HepG2 (cell line): ENCODE measurements around the gene MTMR4. TPM values are rescaled to one million over a fixed set of nuclear protein-coding genes. Genes with fewer than 3 reads are reported as not detected.
A peak's percentile ranks its signal among the peaks of the same experiment; 100 is the strongest.

Experiments
- ATAC-seq: fragments of 200-7000 bp; cut with Tn5 transposase; 3 replicates; pipeline ENCODE4 v1.9.1; 2020; ENCODE audit warnings: mild to moderate bottlenecking, moderate library complexity
- BruUV-seq: library from RNA; stranded (reverse); fragments of 400-500 nt; replicated peaks from 2 replicates; lab custom pipeline; 2021; lab: Mats Ljungman, UMichigan
- CTCF ChIA-PET: fragments of 300-600 bp; formaldehyde crosslinking; extraction: SDS; loops from one replicate; lab custom pipeline; 2021; ENCODE audit warnings: low total read pairs, inconsistent platforms, low intra/inter-chr PET ratio; lab: Yijun Ruan, JAX
- POLR2A ChIA-PET: fragments of 350-600 bp; sonication (Branson Sonifier 250); formaldehyde crosslinking; loops from one replicate; lab custom pipeline; 2020; ENCODE audit warnings: antibody characterized with exemption, inconsistent platforms; lab: Yijun Ruan, JAX
- DNase-seq: peaks from one replicate; pipeline ENCODE4 v3.0.0-alpha.2; 2015; ENCODE audit warnings: low spot score
- FAIRE-seq: peaks from 3 replicates; lab custom pipeline; 2011; peaks lifted over from hg19 to GRCh38; lab: Jason Lieb, UNC
- H2AFZ ChIP-seq: one replicate; pipeline ENCODE4 v1.6.1; 2011; ENCODE audit warnings: low read length, inconsistent platforms
- H3K27ac ChIP-seq: fragments of 300-600 bp; 3 replicates; pipeline ENCODE4 v1.8.0; 2011; ENCODE audit warnings: mixed run types, mild to moderate bottlenecking, mixed read lengths, low read length, inconsistent platforms; ENCODE audit not compliant: insufficient read depth; ENCODE audit errors: extremely low read length
- H3K27me3 ChIP-seq, 2 experiments: fragments of 200-600 bp in 1 of 2; 2 replicates in 1 of 2; 3 replicates in 1 of 2; pipeline versions ENCODE4 v1.6.0 to v1.8.0; 2011; ENCODE audit warnings: low read length in 2 of 2, mild to moderate bottlenecking in 2 of 2, moderate library complexity in 2 of 2, inconsistent platforms in 1 of 2; ENCODE audit not compliant: insufficient read depth in 2 of 2, control insufficient read depth in 1 of 2
- H3K36me3 ChIP-seq, 2 experiments: fragments of 200-600 bp in 1 of 2; replicated peaks in 1 of 2; 2 replicates in 1 of 2; 3 replicates in 1 of 2; pipeline versions ENCODE4 v1.5.1 to v1.8.0; 2011; ENCODE audit warnings: low read length in 2 of 2, inconsistent platforms in 1 of 2; ENCODE audit not compliant: insufficient read depth in 2 of 2, control insufficient read depth in 1 of 2
- H3K4me1 ChIP-seq: 2 replicates; pipeline ENCODE4 v1.5.1; 2012; ENCODE audit warnings: low read length, inconsistent platforms; ENCODE audit not compliant: insufficient read depth
- H3K4me2 ChIP-seq: 2 replicates; pipeline ENCODE4 v1.6.0; 2011; ENCODE audit warnings: low read depth, low read length, inconsistent platforms
- H3K4me3 ChIP-seq, 3 experiments: fragments of 200-600 bp in 1 of 3; sonication (generic), shearing (Covaris generic) in 1 of 3; replicated peaks in 1 of 3; 2 replicates each; pipeline ENCODE4 v1.5.1; 2011 to 2016; ENCODE audit warnings: low read length in 3 of 3, inconsistent platforms in 2 of 3, low read depth in 2 of 3, mild to moderate bottlenecking in 2 of 3, control low read depth in 1 of 3, mixed read lengths in 1 of 3; ENCODE audit not compliant: insufficient read depth in 1 of 3
- H3K79me2 ChIP-seq: one replicate; pipeline ENCODE4 v1.6.1; 2011; ENCODE audit warnings: low read length, inconsistent platforms; ENCODE audit not compliant: insufficient read depth
- H3K9ac ChIP-seq: 2 replicates; pipeline ENCODE4 v1.6.0; 2011; ENCODE audit warnings: mild to moderate bottlenecking, low read depth, low read length, inconsistent platforms; ENCODE audit not compliant: insufficient read depth
- H3K9me3 ChIP-seq: 2 replicates; pipeline ENCODE4 v1.5.1; 2012; ENCODE audit warnings: mild to moderate bottlenecking, low read length
- H4K20me1 ChIP-seq: 2 replicates; pipeline ENCODE4 v1.6.0; 2011; ENCODE audit warnings: inconsistent platforms, mild to moderate bottlenecking, low read length, moderate library complexity; ENCODE audit not compliant: insufficient read depth
- CBX5 ChIP-seq: sonication (generic); formaldehyde crosslinking; IDR thresholded peaks from 2 replicates; pipeline ENCODE4 v1.4.0; 2020; ENCODE audit warnings: missing genetic modification reagents, borderline replicate concordance
- CREB3 ChIP-seq: sonication (generic); formaldehyde crosslinking; IDR thresholded peaks from 2 replicates; pipeline ENCODE4 v1.5.0; 2020; ENCODE audit warnings: missing genetic modification reagents
- ETV5 ChIP-seq: IDR thresholded peaks from 2 replicates; pipeline ENCODE4 v1.6.1; 2018; ENCODE audit warnings: missing biosample characterization, missing genetic modification reagents, inconsistent platforms, borderline replicate concordance
- FLYWCH1 ChIP-seq: sonication (generic); formaldehyde crosslinking; IDR thresholded peaks from 2 replicates; pipeline ENCODE4 v1.8.1; 2023; ENCODE audit warnings: mild to moderate bottlenecking, missing genetic modification reagents
- MTA1 ChIP-seq: sonication (generic); formaldehyde crosslinking; IDR thresholded peaks from 2 replicates; pipeline ENCODE4 v1.4.0; 2020; ENCODE audit warnings: missing genetic modification reagents, mild to moderate bottlenecking, borderline replicate concordance
- NFE2L2 ChIP-seq: fragments of 150-350 bp; IDR thresholded peaks from 2 replicates; pipeline ENCODE4 v1.6.1; 2014; ENCODE audit warnings: low read length
- NONO ChIP-seq, 2 experiments: fragments of 450-650 bp in 1 of 2; sonication (generic) in 1 of 2; formaldehyde crosslinking in 1 of 2; IDR thresholded peaks in 1 of 2; conservative IDR thresholded peaks in 1 of 2; 2 replicates each; pipeline versions ENCODE4 v1.6.1 to v1.8.0; 2017 to 2022; ENCODE audit warnings: mild to moderate bottlenecking in 1 of 2, missing genetic modification reagents in 1 of 2, moderate library complexity in 1 of 2
- POGZ ChIP-seq: sonication (generic); formaldehyde crosslinking; IDR thresholded peaks from 2 replicates; pipeline ENCODE4 v1.4.0; 2020; ENCODE audit warnings: mild to moderate bottlenecking, missing genetic modification reagents
- SOX5 ChIP-seq: IDR thresholded peaks from 2 replicates; pipeline ENCODE4 v1.6.1; 2016; ENCODE audit warnings: borderline replicate concordance
- ZNF224 ChIP-seq: sonication (generic); formaldehyde crosslinking; IDR thresholded peaks from 2 replicates; pipeline ENCODE4 v1.5.0; 2020; ENCODE audit warnings: mild to moderate bottlenecking, missing genetic modification reagents
- ZNF343 ChIP-seq: sonication (generic); formaldehyde crosslinking; IDR thresholded peaks from 2 replicates; pipeline ENCODE4 v1.4.0; 2020; ENCODE audit warnings: mild to moderate bottlenecking, missing genetic modification reagents
- ZNF407 ChIP-seq: sonication (generic); formaldehyde crosslinking; IDR thresholded peaks from one replicate; pipeline ENCODE4 v1.5.1; 2020; ENCODE audit warnings: mild to moderate bottlenecking, missing genetic modification reagents; ENCODE audit errors: not compliant biosample characterization
- ZNF501 ChIP-seq: sonication (generic); formaldehyde crosslinking; IDR thresholded peaks from 2 replicates; pipeline ENCODE4 v1.5.1; 2020; ENCODE audit warnings: mild to moderate bottlenecking, moderate library complexity, missing genetic modification reagents
- WGBS: methylation state at CpG from one replicate; pipeline ENCODE4 v1.1.6; 2017; ENCODE audit warnings: low lambda C conversion rate; 5-methylcytosine and 5-hydroxymethylcytosine counted together
- in situ Hi-C: cut with HindIII; loops from 2 replicates; pipeline ENCODE4 v1.10.0; 2017; ENCODE audit warnings: low pct_unique_long_range_greater_than_20kb; ENCODE audit not compliant: extremely low pct_ligation_motif_present
- intact Hi-C: fragments of 100-400 bp; cut with micrococcal nuclease; formaldehyde crosslinking; loops from one replicate; pipeline ENCODE4 v1.10.0; 2022; ENCODE audit not compliant: unreplicated experiment
- polyA plus RNA-seq, 8 experiments: library from polyadenylated mRNA; depleted of rRNA in 3 of 8; stranded (reverse) in 7 of 8; unstranded in 1 of 8; fragments of >200 nt; fragmentation: Illumina TruSeq in 4 of 8; extraction: Trizol in 4 of 8; gene quantifications; 2 replicates each; pipeline versions ENCODE4 v1.2.1 to v1.2.3, GENCODE V29; 2011 to 2016; ENCODE audit warnings: low read depth in 4 of 8, missing spikeins in 1 of 8, mixed read lengths in 1 of 8; ENCODE audit not compliant: insufficient read depth in 1 of 8
- total RNA-seq, 5 experiments: library from RNA; depleted of rRNA; stranded (reverse); fragments of >200 nt; fragmentation: Illumina TruSeq; extraction: Trizol; gene quantifications; 2 replicates each; pipeline ENCODE4 v1.2.3, GENCODE V29; 2016; ENCODE audit warnings: low read depth in 1 of 5

MTMR4 gene
- total and polyA plus RNA-seq, 2 of the 13 experiments (the other 11 are each of a cell fraction or from before 2014, with no cell fraction given): 62.5 to 65.1 TPM

GRCh38 chr17:58515286-58515685 is 848 bp upstream of the MTMR4 start (continued):
- TF ChIP-seq ZNF407 (CRISPR knock-in tag) (no peak), ZNF343 (CRISPR knock-in tag) (no peak), MTA1 (CRISPR knock-in tag) (no peak)
- TF ChIP-seq, all 625 proteins: peak for 0

- intact Hi-C loops: loop anchor here (5.0 kb wide), 1 partner anchor 178 kb away; the partner anchor contains the start of genes RAD51C and TEX14
- Histone ChIP-seq H3K4me1 (peaks cover 46% of the 10 kb centered on the region), H3K4me3 (peak overlapping the region; percentile 2 to 89 (median 80); a peak in 4 of 6 replicates), H4K20me1 (no peaks in the 10 kb centered on the region; the same call in 1 of the 2 replicates), H3K36me3 (peaks cover 9 to 35% of the 10 kb centered on the region in 2 experiments), H3K9ac (0 out of 2 replicates have a peak overlapping the region, but pooled peaks have one; percentile 90), H3K79me2 (peaks cover 30% of the 10 kb centered on the region), H3K27me3 (no peaks in the 10 kb centered on the region; a peak in 1 of 5 replicates), H2AFZ (no peak overlapping the region), H3K9me3 (no peaks in the 10 kb centered on the region), H3K4me2 (peak overlapping the region; percentile 93), H3K27ac (peak overlapping the region; percentile 96)
- in situ Hi-C loops: loop anchor here (5.0 kb wide), 1 partner anchor 488 kb away; no protein-coding TSS in a partner anchor
- 79% methylated on average over 11 of the region's 11 CpGs for WGBS
- POLR2A ChIA-PET: interaction anchor here (0.8 to 3.5 kb wide), 13 partner anchors 9 to 178 kb away, joined by 3 to 34 read pairs (median 3); partner anchors contain the start of genes RAD51C and RNF43
- CTCF ChIA-PET: no interaction called here
- ATAC-seq: no peak
- no peak for DNase-seq
- no peak for FAIRE-seq
- no TSS peak for BruUV-seq
- TF ChIP-seq NONO (IDR thresholded peaks at IDR 0.05) (no peak), NONO (CRISPR knock-in tag; conservative IDR thresholded peaks at IDR 0.05) (0 out of 2 replicates have a peak, but pooled peaks have one; percentile 6), FLYWCH1 (0 out of 2 replicates have a peak, but pooled peaks have one; percentile 33), CREB3 (no peak), POGZ (0 out of 2 replicates have a peak, but pooled peaks have one; percentile 1), ZNF501 (CRISPR knock-in tag) (peak; percentile 3; the same call in 1 of the 2 replicates), CBX5 (0 out of 2 replicates have a peak, but pooled peaks have one; percentile 41), SOX5 (no peak), ZNF224 (CRISPR knock-in tag) (no peak), ETV5 (CRISPR knock-in tag) (0 out of 2 replicates have a peak, but pooled peaks have one; percentile 4), NFE2L2 (no peak)
These were observed 326 bp upstream of the MTMR4 start for GRCh38 chr17:58514770-58515157.
